MCF 10A (cell line): ENCODE measurements around the gene TMEM163. TPM values are rescaled to one million over a fixed set of nuclear protein-coding genes. Genes with fewer than 3 reads are reported as not detected.

ENCODE experiments used
- BruUV-seq: library from RNA; stranded (reverse); fragments of 400-500 nt; replicated peaks from 2 replicates; lab custom pipeline; 2021; lab: Mats Ljungman, UMichigan
- CTCF ChIA-PET: fragments of 300-600 bp; sonication (Branson Sonifier 250); formaldehyde crosslinking; extraction: SDS; loops from one replicate; lab custom pipeline; 2021; ENCODE audit warnings: antibody characterized with exemption, inconsistent platforms; lab: Yijun Ruan, JAX
- POLR2A ChIA-PET: fragments of 300-600, 350-650 bp; sonication (Branson Sonifier 250); formaldehyde crosslinking; extraction: SDS; loops from one replicate; lab custom pipeline; 2020; ENCODE audit warnings: antibody characterized with exemption, inconsistent platforms; lab: Yijun Ruan, JAX
- DNase-seq: peaks from one replicate; pipeline ENCODE4 v3.0.0-alpha.2; 2018; ENCODE audit not compliant: unreplicated experiment
- H3K27ac Mint-ChIP-seq: one replicate; pipeline ENCODE4 v1.8.0; 2022; ENCODE audit warnings: mild to moderate bottlenecking, low read depth, mixed read lengths; ENCODE audit not compliant: unreplicated experiment
- H3K27me3 Mint-ChIP-seq: one replicate; pipeline ENCODE4 v1.8.0; 2022; ENCODE audit warnings: mixed read lengths; ENCODE audit not compliant: insufficient read depth, unreplicated experiment
- H3K36me3 Mint-ChIP-seq: one replicate; pipeline ENCODE4 v1.8.0; 2022; ENCODE audit warnings: mild to moderate bottlenecking, moderate library complexity, mixed read lengths; ENCODE audit not compliant: insufficient read depth, unreplicated experiment
- H3K4me1 Mint-ChIP-seq: one replicate; pipeline ENCODE4 v1.8.0; 2022; ENCODE audit warnings: mixed read lengths; ENCODE audit not compliant: insufficient read depth, unreplicated experiment
- H3K4me3 Mint-ChIP-seq: one replicate; pipeline ENCODE4 v1.8.0; 2022; ENCODE audit warnings: mild to moderate bottlenecking, moderate library complexity, mixed read lengths; ENCODE audit not compliant: unreplicated experiment
- H3K9me3 Mint-ChIP-seq: one replicate; pipeline ENCODE4 v1.8.0; 2022; ENCODE audit warnings: mixed read lengths; ENCODE audit not compliant: unreplicated experiment
- CTCF ChIP-seq: fragments of 200-600 bp; IDR thresholded peaks from one replicate; pipeline ENCODE4 v1.8.0; 2022; ENCODE audit warnings: antibody characterized with exemption, mild to moderate bottlenecking; ENCODE audit not compliant: unreplicated experiment
- intact Hi-C: fragments of 100-400 bp; cut with micrococcal nuclease; formaldehyde crosslinking; loops from 2 replicates; pipeline ENCODE4 v1.14.1; 2022
- total RNA-seq: library from RNA; stranded (reverse); gene quantifications from 2 replicates; pipeline ENCODE4 v1.2.3, GENCODE V29; 2022

The TMEM163 gene
- total RNA-seq, 1 experiment from 2014 or later, result not detected

- no peak for TF ChIP-seq CTCF
- Mint-ChIP-seq H3K27me3 (peaks cover 48% of the 10 kb centered on the region), H3K27ac (no peak overlapping the region), H3K9me3 (no peaks in the 10 kb centered on the region), H3K36me3 (no peaks in the 10 kb centered on the region), H3K4me1 (no peaks in the 10 kb centered on the region), H3K4me3 (no peak overlapping the region)
- ChIA-PET CTCF (interaction anchor here (0.7 kb wide), 1 partner anchor 182 kb away, joined by 3 read pairs; no protein-coding TSS in a partner anchor), POLR2A (interaction anchor here (0.5 kb wide), 1 partner anchor 36 kb away, joined by 3 read pairs; no protein-coding TSS in a partner anchor)
- intact Hi-C loops, result no loop called here
- no TSS peak for BruUV-seq
- DNase-seq, result no peak
Observed at GRCh38 chr2:134716721-134717243, 2.0 kb downstream of the TMEM163 start.

GRCh38 chr2:134715932-134716643 lies 2.7 kb downstream of the TMEM163 start:
- no peak for DNase-seq
- no peaks in the 10 kb centered on the region for H3K9me3 Mint-ChIP-seq
- no peak overlapping the region for H3K27ac Mint-ChIP-seq
- H3K4me3 Mint-ChIP-seq, result no peak overlapping the region
- H3K36me3 Mint-ChIP-seq, result no peaks in the 10 kb centered on the region
- no peak for TF ChIP-seq CTCF
- no peaks in the 10 kb centered on the region for H3K4me1 Mint-ChIP-seq
- peaks cover 45% of the 10 kb centered on the region for H3K27me3 Mint-ChIP-seq
- ChIA-PET POLR2A (interaction anchor here (0.5 to 1.5 kb wide), 2 partner anchors 8 to 36 kb away, joined by 3 to 6 read pairs; no protein-coding TSS in a partner anchor), CTCF (interaction anchor here (0.6 to 0.8 kb wide), 3 partner anchors 56 to 255 kb away, joined by 3 read pairs; no protein-coding TSS in a partner anchor)
- intact Hi-C loops, result no loop called here
- BruUV-seq, result no TSS peak

- POLR2A ChIA-PET, result interaction anchor here (0.9 kb wide), 1 partner anchor 10 kb away, joined by 3 read pairs; no protein-coding TSS in a partner anchor
- H3K9me3 Mint-ChIP-seq, result no peaks in the 10 kb centered on the region
- CTCF ChIA-PET, result interaction anchor here (0.5 kb wide), 1 partner anchor 230 kb away, joined by 3 read pairs; no protein-coding TSS in a partner anchor
Observed at GRCh38 chr2:134714228-134714627, 4.6 kb downstream of the TMEM163 start.

More at GRCh38 chr2:134714228-134714627, 4.6 kb downstream of the TMEM163 start:
- no peak overlapping the region for H3K27ac Mint-ChIP-seq
- no peak for TF ChIP-seq CTCF
- no peaks in the 10 kb centered on the region for H3K4me1 Mint-ChIP-seq
- intact Hi-C loops, result no loop called here
- no peak for DNase-seq
- no peak overlapping the region for H3K4me3 Mint-ChIP-seq
- H3K27me3 Mint-ChIP-seq, result peaks cover 41% of the 10 kb centered on the region
- no TSS peak for BruUV-seq
- H3K36me3 Mint-ChIP-seq, result no peaks in the 10 kb centered on the region
